Right lobe of liver (tissue), 6 donors: ENCODE results near the gene URAD. TPM values are rescaled to one million over a fixed set of nuclear protein-coding genes. Genes with fewer than 3 reads are reported as not detected.

Experiments used
- ATAC-seq, 4 donors: fragments of 200-7000 bp; cut with Tn5 transposase; one replicate each; pipeline ENCODE4 v1.9.1; 2020; ENCODE audit warnings: mild to moderate bottlenecking in 4 of 4, moderate library complexity in 4 of 4
- DNase-seq, 3 donors: peaks; one replicate each; pipeline ENCODE4 v3.0.0-alpha.2; 2020
- H3K27ac ChIP-seq, 3 donors: fragments of 200-600 bp; one replicate each; pipeline ENCODE4 v1.8.0; 2022
- H3K27me3 ChIP-seq, 2 donors: fragments of 200-600 bp; one replicate each; pipeline ENCODE4 v1.8.0; 2022
- H3K36me3 ChIP-seq, 4 donors: fragments of 200-600 bp; sonication (generic) in 1 of 4; one replicate each; pipeline versions ENCODE4 v1.5.1 to v1.8.0; 2017 to 2022; ENCODE audit warnings: control low read depth in 1 of 4
- H3K4me1 ChIP-seq, 4 donors: fragments of 200-600 bp; sonication (generic) in 1 of 4; one replicate each; pipeline versions ENCODE4 v1.5.1 to v1.8.0; 2017 to 2022; ENCODE audit warnings: control low read depth in 1 of 4
- H3K4me3 ChIP-seq, 3 donors: fragments of 200-600 bp; one replicate each; pipeline ENCODE4 v1.8.0; 2022
- H3K9me3 ChIP-seq, 4 donors: fragments of 200-600 bp; sonication (generic) in 1 of 4; one replicate each; pipeline versions ENCODE4 v1.5.1 to v1.8.0; 2017 to 2022; ENCODE audit warnings: control low read depth in 1 of 4
- CTCF ChIP-seq, 4 donors: fragments of 200-600 bp in 3 of 4; fragments of 450-650 bp in 1 of 4; IDR thresholded peaks; one replicate each; pipeline versions ENCODE4 v1.5.1 to v1.8.0; 2016 to 2022; ENCODE audit warnings: antibody characterized with exemption in 4 of 4, mild to moderate bottlenecking in 2 of 4
- POLR2A ChIP-seq: fragments of 450-650 bp; IDR thresholded peaks from one replicate; pipeline ENCODE4 v1.6.1; 2017; ENCODE audit warnings: antibody characterized with exemption, mild to moderate bottlenecking
- WGBS: methylation state at CpG from one replicate; pipeline ENCODE4 v1.1.6; 2018; ENCODE audit warnings: low coverage, low lambda C conversion rate; ENCODE audit not compliant: insufficient coverage; ENCODE audit errors: missing lambda C conversion rate; 5-methylcytosine and 5-hydroxymethylcytosine counted together
- intact Hi-C, 2 donors: fragments of 100-400 bp; cut with DNase I; formaldehyde crosslinking; loops; one replicate each; pipeline versions ENCODE4 v1.11.2 to v1.14.1; 2022
- total RNA-seq, 6 experiments: library from RNA; depleted of rRNA in 2 of 6; stranded (reverse); fragments of >200 nt in 2 of 6; fragmentation: NEBNext Ultra II Directional in 3 of 6; extraction: Animal tissue kit (Norgen Biotek cat#: 25700) in 3 of 6; gene quantifications; one replicate each; pipeline versions ENCODE4 v1.1.0 to v1.2.4, GENCODE V29; 2016 to 2023
- donor health status: DM: no; HTN: yes; CAD: no.
- donor health status: DM: no; HTN: no; CAD: no.
- donor health status: DM: no; HTN: no; CAD: no.
- donor health status: DM: no; HTN: yes; CAD: no.
- donor health status: DM: no; HTN: yes; CAD: no.

URAD gene
- total RNA-seq, 6 experiments from 2014 or later: not detected

GRCh38 chr13:27970382-27971235, 17.9 kb downstream of the URAD start:
- H3K27me3 ChIP-seq: peaks cover 8 to 22% of the 10 kb centered on the region in 2 donors
- H3K4me3 ChIP-seq: no peak overlapping the region
- ATAC-seq: no peak
- intact Hi-C loops: no loop called here
- TF ChIP-seq CTCF (IDR thresholded peaks at IDR 0.05) (no peak), POLR2A (no peak)
- H3K4me1 ChIP-seq: peaks cover 0 to 12% (median 0%) of the 10 kb centered on the region in 4 donors
- no peaks in the 10 kb centered on the region for H3K36me3 ChIP-seq
- no peaks in the 10 kb centered on the region for H3K9me3 ChIP-seq
- WGBS: 18% methylated on average over 21 of the region's 53 CpGs
- no peak for DNase-seq
- no peak overlapping the region for H3K27ac ChIP-seq

DNA sequence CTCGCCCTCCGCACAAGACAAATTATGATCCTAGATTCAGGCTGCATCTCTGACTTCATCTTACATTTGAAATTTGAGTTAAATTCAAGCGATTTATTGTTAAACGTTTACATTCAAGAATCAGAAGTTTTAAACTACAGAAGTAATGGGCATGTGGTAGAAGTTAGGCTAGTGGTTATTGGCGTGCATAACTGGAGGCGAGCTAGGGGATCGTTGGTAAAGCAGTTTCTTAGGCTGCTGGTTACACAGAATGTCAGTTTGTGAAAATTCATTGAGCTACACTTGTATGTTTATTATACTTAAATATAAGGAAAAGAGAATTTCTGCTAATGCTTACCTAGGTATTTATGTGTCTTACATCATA, 18.6 kb downstream of the URAD start:
- Histone ChIP-seq H3K36me3 (no peaks in the 10 kb centered on the region), H3K27ac (no peak overlapping the region), H3K27me3 (peaks cover 5 to 22% of the 10 kb centered on the region in 2 donors), H3K4me3 (no peak overlapping the region), H3K4me1 (peaks cover 0 to 11% (median 0%) of the 10 kb centered on the region in 4 donors), H3K9me3 (no peaks in the 10 kb centered on the region)
- intact Hi-C loops: loop anchor here in 1 of 2 donors (10.0 kb wide), 2 partner anchors 145 to 605 kb away; no protein-coding TSS in a partner anchor
- ATAC-seq (no peak), DNase-seq (no peak)
- 21% methylated on average over 7 of the region's 7 CpGs for WGBS
- no peak for TF ChIP-seq POLR2A
- no peak for TF ChIP-seq CTCF (IDR thresholded peaks at IDR 0.05)

DNA sequence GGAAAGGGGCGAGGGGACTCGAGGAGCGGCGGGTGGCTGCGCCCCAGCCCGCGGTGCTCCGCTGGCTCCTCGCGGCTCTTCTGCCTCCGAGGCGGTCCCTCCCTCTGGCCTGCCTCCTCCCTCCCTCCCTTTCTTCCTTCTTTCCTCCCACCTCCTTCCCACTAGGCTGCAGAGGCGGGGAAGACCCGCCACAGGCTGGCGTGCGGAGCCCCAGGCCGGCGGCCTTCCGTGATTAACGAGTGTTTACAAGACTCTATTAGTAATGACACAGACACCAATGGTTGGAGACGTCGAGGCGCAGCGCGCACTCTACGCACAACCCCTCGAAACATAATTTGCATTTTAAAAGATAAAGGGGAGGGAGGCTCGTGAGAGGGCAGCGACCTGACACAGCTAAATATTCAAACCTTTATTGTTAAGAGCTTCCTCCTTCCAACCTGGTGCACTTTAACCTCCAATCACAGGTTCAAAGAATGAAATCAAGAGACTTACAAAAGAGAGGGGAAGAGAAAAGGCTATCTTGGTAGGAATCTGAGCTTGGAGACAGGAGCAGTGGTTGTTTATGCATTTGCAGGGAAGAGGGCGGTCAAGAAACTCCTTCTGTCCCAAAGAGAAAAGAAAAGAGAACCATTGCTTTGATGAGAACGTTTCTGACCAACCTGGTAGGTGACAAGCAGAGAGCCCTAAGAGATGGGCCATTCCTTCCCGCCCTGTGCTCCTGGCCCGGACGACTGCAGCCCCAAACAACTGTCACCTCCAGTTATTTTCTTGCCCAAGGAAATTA, 19.2 kb downstream of the URAD start, which contains the start of gene CDX2:
CDX2 (minus strand) TSS at position 234 of the 784 bp plus-strand sequence. CDS start 309 bp downstream, outside the sequence.
- H3K27ac ChIP-seq: no peak within 1 kb of the TSS

More for the DNA sequence above, 19.2 kb downstream of the URAD start, which contains the start of gene CDX2:
- Histone ChIP-seq H3K4me3 (no peak within 1 kb of the TSS), H3K4me1 (peaks cover 0 to 11% (median 0%) of the 10 kb centered on the region in 4 donors), H3K27me3 (peaks cover 5 to 22% of the 10 kb centered on the region in 2 donors), H3K36me3 (no peaks in the 10 kb centered on the region), H3K9me3 (no peaks in the 10 kb centered on the region)
- no peak for DNase-seq
- intact Hi-C loops: loop anchor here in 1 of 2 donors (10.0 kb wide), 2 partner anchors 144 to 604 kb away; no protein-coding TSS in a partner anchor
- 11% methylated on average over 21 of the region's 34 CpGs for WGBS
- TF ChIP-seq POLR2A: no peak
- TF ChIP-seq CTCF (IDR thresholded peaks at IDR 0.05): no peak
- ATAC-seq: no peak
